HepG2 (cell line): ENCODE measurements around the gene PCNA. TPM values are rescaled to one million over a fixed set of nuclear protein-coding genes. Genes with fewer than 3 reads are reported as not detected.

Experiments
- ATAC-seq: fragments of 200-7000 bp; cut with Tn5 transposase; 3 replicates; pipeline ENCODE4 v1.9.1; 2020; ENCODE audit warnings: mild to moderate bottlenecking, moderate library complexity
- BruUV-seq: library from RNA; stranded (reverse); fragments of 400-500 nt; replicated peaks from 2 replicates; lab custom pipeline; 2021; lab: Mats Ljungman, UMichigan
- CTCF ChIA-PET: fragments of 300-600 bp; formaldehyde crosslinking; extraction: SDS; loops from one replicate; lab custom pipeline; 2021; ENCODE audit warnings: low total read pairs, inconsistent platforms, low intra/inter-chr PET ratio; lab: Yijun Ruan, JAX
- POLR2A ChIA-PET: fragments of 350-600 bp; sonication (Branson Sonifier 250); formaldehyde crosslinking; loops from one replicate; lab custom pipeline; 2020; ENCODE audit warnings: antibody characterized with exemption, inconsistent platforms; lab: Yijun Ruan, JAX
- DNase-seq: peaks from one replicate; pipeline ENCODE4 v3.0.0-alpha.2; 2015; ENCODE audit warnings: low spot score
- FAIRE-seq: peaks from 3 replicates; lab custom pipeline; 2011; peaks lifted over from hg19 to GRCh38; lab: Jason Lieb, UNC
- H2AFZ ChIP-seq: one replicate; pipeline ENCODE4 v1.6.1; 2011; ENCODE audit warnings: low read length, inconsistent platforms
- H3K27ac ChIP-seq: fragments of 300-600 bp; 3 replicates; pipeline ENCODE4 v1.8.0; 2011; ENCODE audit warnings: mixed run types, mild to moderate bottlenecking, mixed read lengths, low read length, inconsistent platforms; ENCODE audit not compliant: insufficient read depth; ENCODE audit errors: extremely low read length
- H3K27me3 ChIP-seq, 2 experiments: fragments of 200-600 bp in 1 of 2; 2 replicates in 1 of 2; 3 replicates in 1 of 2; pipeline versions ENCODE4 v1.6.0 to v1.8.0; 2011; ENCODE audit warnings: low read length in 2 of 2, mild to moderate bottlenecking in 2 of 2, moderate library complexity in 2 of 2, inconsistent platforms in 1 of 2; ENCODE audit not compliant: insufficient read depth in 2 of 2, control insufficient read depth in 1 of 2
- H3K36me3 ChIP-seq, 2 experiments: fragments of 200-600 bp in 1 of 2; replicated peaks in 1 of 2; 2 replicates in 1 of 2; 3 replicates in 1 of 2; pipeline versions ENCODE4 v1.5.1 to v1.8.0; 2011; ENCODE audit warnings: low read length in 2 of 2, inconsistent platforms in 1 of 2; ENCODE audit not compliant: insufficient read depth in 2 of 2, control insufficient read depth in 1 of 2
- H3K4me1 ChIP-seq: 2 replicates; pipeline ENCODE4 v1.5.1; 2012; ENCODE audit warnings: low read length, inconsistent platforms; ENCODE audit not compliant: insufficient read depth
- H3K4me2 ChIP-seq: 2 replicates; pipeline ENCODE4 v1.6.0; 2011; ENCODE audit warnings: low read depth, low read length, inconsistent platforms
- H3K4me3 ChIP-seq, 3 experiments: fragments of 200-600 bp in 1 of 3; sonication (generic), shearing (Covaris generic) in 1 of 3; replicated peaks in 1 of 3; 2 replicates each; pipeline ENCODE4 v1.5.1; 2011 to 2016; ENCODE audit warnings: low read length in 3 of 3, inconsistent platforms in 2 of 3, low read depth in 2 of 3, mild to moderate bottlenecking in 2 of 3, control low read depth in 1 of 3, mixed read lengths in 1 of 3; ENCODE audit not compliant: insufficient read depth in 1 of 3
- H3K79me2 ChIP-seq: one replicate; pipeline ENCODE4 v1.6.1; 2011; ENCODE audit warnings: low read length, inconsistent platforms; ENCODE audit not compliant: insufficient read depth
- H3K9ac ChIP-seq: 2 replicates; pipeline ENCODE4 v1.6.0; 2011; ENCODE audit warnings: mild to moderate bottlenecking, low read depth, low read length, inconsistent platforms; ENCODE audit not compliant: insufficient read depth
- H3K9me3 ChIP-seq: 2 replicates; pipeline ENCODE4 v1.5.1; 2012; ENCODE audit warnings: mild to moderate bottlenecking, low read length
- H4K20me1 ChIP-seq: 2 replicates; pipeline ENCODE4 v1.6.0; 2011; ENCODE audit warnings: inconsistent platforms, mild to moderate bottlenecking, low read length, moderate library complexity; ENCODE audit not compliant: insufficient read depth
- FLYWCH1 ChIP-seq: sonication (generic); formaldehyde crosslinking; IDR thresholded peaks from 2 replicates; pipeline ENCODE4 v1.8.1; 2023; ENCODE audit warnings: mild to moderate bottlenecking, missing genetic modification reagents
- NBN ChIP-seq: fragments of 450-650 bp; conservative IDR thresholded peaks from 2 replicates; pipeline ENCODE4 v1.6.1; 2017
- TARDBP ChIP-seq: sonication (generic); formaldehyde crosslinking; IDR thresholded peaks from 2 replicates; pipeline ENCODE4 v1.8.0; 2022; ENCODE audit warnings: mild to moderate bottlenecking, missing genetic modification reagents
- WGBS: methylation state at CpG from one replicate; pipeline ENCODE4 v1.1.6; 2017; ENCODE audit warnings: low lambda C conversion rate; 5-methylcytosine and 5-hydroxymethylcytosine counted together
- in situ Hi-C: cut with HindIII; loops from 2 replicates; pipeline ENCODE4 v1.10.0; 2017; ENCODE audit warnings: low pct_unique_long_range_greater_than_20kb; ENCODE audit not compliant: extremely low pct_ligation_motif_present
- intact Hi-C: fragments of 100-400 bp; cut with micrococcal nuclease; formaldehyde crosslinking; loops from one replicate; pipeline ENCODE4 v1.10.0; 2022; ENCODE audit not compliant: unreplicated experiment
- polyA plus RNA-seq, 8 experiments: library from polyadenylated mRNA; depleted of rRNA in 3 of 8; stranded (reverse) in 7 of 8; unstranded in 1 of 8; fragments of >200 nt; fragmentation: Illumina TruSeq in 4 of 8; extraction: Trizol in 4 of 8; gene quantifications; 2 replicates each; pipeline versions ENCODE4 v1.2.1 to v1.2.3, GENCODE V29; 2011 to 2016; ENCODE audit warnings: low read depth in 4 of 8, missing spikeins in 1 of 8, mixed read lengths in 1 of 8; ENCODE audit not compliant: insufficient read depth in 1 of 8
- total RNA-seq, 5 experiments: library from RNA; depleted of rRNA; stranded (reverse); fragments of >200 nt; fragmentation: Illumina TruSeq; extraction: Trizol; gene quantifications; 2 replicates each; pipeline ENCODE4 v1.2.3, GENCODE V29; 2016; ENCODE audit warnings: low read depth in 1 of 5
- TF ChIP-seq, protein P1 (sequence below): sonication (generic); formaldehyde crosslinking; IDR thresholded peaks from 2 replicates; pipeline ENCODE4 v1.4.0; 2020; ENCODE audit warnings: missing genetic modification reagents, borderline replicate concordance

Gene PCNA
- total and polyA plus RNA-seq, 2 of the 13 experiments (the other 11 are each of a cell fraction or from before 2014, with no cell fraction given): 229 to 655 TPM

DNA sequence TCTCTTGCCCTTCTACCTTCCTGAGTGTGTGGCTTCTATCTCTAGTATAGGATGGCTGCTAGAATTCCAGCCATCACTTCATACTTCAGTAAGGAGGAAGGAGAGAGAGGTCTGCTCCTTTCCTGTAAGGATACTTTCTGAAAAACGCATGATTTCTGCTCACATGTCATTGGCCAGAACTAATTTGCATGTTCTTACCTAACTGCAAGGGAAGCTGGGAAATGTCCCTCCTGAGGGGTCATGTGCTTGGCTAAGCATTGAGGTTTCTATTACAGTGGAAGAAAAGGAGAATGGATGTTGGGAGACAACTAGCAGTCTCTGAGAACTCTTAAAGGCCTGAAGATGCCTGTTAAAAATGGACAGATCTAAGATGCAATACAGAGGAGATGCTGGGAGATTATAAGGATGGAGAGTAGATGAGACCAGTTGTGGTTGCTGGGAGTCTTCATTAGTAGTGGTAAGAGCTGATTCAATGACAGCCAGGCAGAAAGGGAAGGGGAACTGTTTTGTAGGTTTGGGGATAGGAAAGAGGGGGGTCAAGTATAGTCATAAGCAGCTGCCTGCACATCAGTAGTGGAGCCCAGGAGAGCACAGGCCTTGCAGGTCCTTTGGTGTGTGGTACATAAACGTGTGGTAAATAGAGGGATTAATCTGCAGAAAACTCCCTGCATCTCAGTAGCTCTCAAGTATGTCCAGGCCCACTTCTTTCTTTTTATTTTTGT lies 27.3 kb upstream of the PCNA start:
- in situ Hi-C loops (loop anchor here (10.0 kb wide), 1 partner anchor 62 kb away; no protein-coding TSS in a partner anchor), intact Hi-C loops (no loop called here)
- Histone ChIP-seq H3K36me3 (peaks cover 1 to 3% of the 10 kb centered on the region in 2 experiments; a peak in 3 of 5 replicates), H3K27ac (no peak overlapping the region), H3K4me2 (no peak overlapping the region), H3K9me3 (no peaks in the 10 kb centered on the region), H3K79me2 (peaks cover 90% of the 10 kb centered on the region), H3K4me3 (no peak overlapping the region), H3K9ac (no peak overlapping the region), H4K20me1 (no peaks in the 10 kb centered on the region), H2AFZ (no peak overlapping the region), H3K27me3 (no peaks in the 10 kb centered on the region), H3K4me1 (peaks cover 100% of the 10 kb centered on the region)
- BruUV-seq: no TSS peak
- TF ChIP-seq FLYWCH1 (CRISPR knock-in tag) (no peak), NBN (0 out of 2 replicates have a peak, but pooled peaks have one; percentile 31), TARDBP (CRISPR knock-in tag) (no peak)
- TF ChIP-seq, protein P1, sequence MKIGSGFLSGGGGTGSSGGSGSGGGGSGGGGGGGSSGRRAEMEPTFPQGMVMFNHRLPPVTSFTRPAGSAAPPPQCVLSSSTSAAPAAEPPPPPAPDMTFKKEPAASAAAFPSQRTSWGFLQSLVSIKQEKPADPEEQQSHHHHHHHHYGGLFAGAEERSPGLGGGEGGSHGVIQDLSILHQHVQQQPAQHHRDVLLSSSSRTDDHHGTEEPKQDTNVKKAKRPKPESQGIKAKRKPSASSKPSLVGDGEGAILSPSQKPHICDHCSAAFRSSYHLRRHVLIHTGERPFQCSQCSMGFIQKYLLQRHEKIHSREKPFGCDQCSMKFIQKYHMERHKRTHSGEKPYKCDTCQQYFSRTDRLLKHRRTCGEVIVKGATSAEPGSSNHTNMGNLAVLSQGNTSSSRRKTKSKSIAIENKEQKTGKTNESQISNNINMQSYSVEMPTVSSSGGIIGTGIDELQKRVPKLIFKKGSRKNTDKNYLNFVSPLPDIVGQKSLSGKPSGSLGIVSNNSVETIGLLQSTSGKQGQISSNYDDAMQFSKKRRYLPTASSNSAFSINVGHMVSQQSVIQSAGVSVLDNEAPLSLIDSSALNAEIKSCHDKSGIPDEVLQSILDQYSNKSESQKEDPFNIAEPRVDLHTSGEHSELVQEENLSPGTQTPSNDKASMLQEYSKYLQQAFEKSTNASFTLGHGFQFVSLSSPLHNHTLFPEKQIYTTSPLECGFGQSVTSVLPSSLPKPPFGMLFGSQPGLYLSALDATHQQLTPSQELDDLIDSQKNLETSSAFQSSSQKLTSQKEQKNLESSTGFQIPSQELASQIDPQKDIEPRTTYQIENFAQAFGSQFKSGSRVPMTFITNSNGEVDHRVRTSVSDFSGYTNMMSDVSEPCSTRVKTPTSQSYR (CRISPR knock-in tag): no peak
- 87% methylated on average over 2 of the region's 2 CpGs for WGBS
- DNase-seq: no peak
- ATAC-seq: no peak
- CTCF ChIA-PET: no interaction called here
- no peak for FAIRE-seq
- POLR2A ChIA-PET: interaction anchor here (1.0 to 12.0 kb wide), 4 partner anchors 9 to 28 kb away, joined by 3 to 176 read pairs (median 4); partner anchors contain the start of gene CDS2
